NCI-H446 treated with DMSO at 0.1 percent for 48 hours (cell line): Measurements from ENCODE around the gene ZFYVE21.

ENCODE experiments used
- DNase-seq: peaks from one replicate; lab custom pipeline; 2025; lab: John Stamatoyannopoulos, UW

Gene ZFYVE21

GRCh38 chr14:103692159-103692558 lies 23.5 kb upstream of the ZFYVE21 start:
- DNase-seq: no peak

- no peak for DNase-seq
Measured at GRCh38 chr14:103692871-103693270, 22.7 kb upstream of the ZFYVE21 start.

- DNase-seq: no peak
Measured at GRCh38 chr14:103693515-103693914, 22.1 kb upstream of the ZFYVE21 start.

GRCh38 chr14:103694572-103695026 lies 21.0 kb upstream of the ZFYVE21 start:
- no peak for DNase-seq

- DNase-seq: no peak
Measured at GRCh38 chr14:103695296-103696069, 20.1 kb upstream of the ZFYVE21 start.

- DNase-seq: no peak
Measured at GRCh38 chr14:103696070-103696402, 19.6 kb upstream of the ZFYVE21 start.

GRCh38 chr14:103696466-103697071 lies 19.0 kb upstream of the ZFYVE21 start:
- no peak for DNase-seq

GRCh38 chr14:103697206-103697602 lies 18.4 kb upstream of the ZFYVE21 start:
- DNase-seq: no peak

- DNase-seq: no peak
Measured at GRCh38 chr14:103697603-103698379, 17.8 kb upstream of the ZFYVE21 start.

- no peak for DNase-seq
Measured at GRCh38 chr14:103698380-103699260, 17.0 kb upstream of the ZFYVE21 start.

- no peak for DNase-seq
Measured at GRCh38 chr14:103699261-103699661, 16.3 kb upstream of the ZFYVE21 start.

- DNase-seq: no peak
Measured at GRCh38 chr14:103699901-103700752, 15.5 kb upstream of the ZFYVE21 start.

- no peak for DNase-seq
Measured at GRCh38 chr14:103700753-103701490, 14.7 kb upstream of the ZFYVE21 start.

GRCh38 chr14:103702095-103702494 lies 13.5 kb upstream of the ZFYVE21 start:
- DNase-seq: no peak

GRCh38 chr14:103702497-103703432 lies 12.8 kb upstream of the ZFYVE21 start:
- peak; percentile 80 for DNase-seq

- DNase-seq: no peak
Measured at GRCh38 chr14:103703433-103704385, 11.9 kb upstream of the ZFYVE21 start.

- no peak for DNase-seq
Measured at GRCh38 chr14:103704708-103705107, 10.9 kb upstream of the ZFYVE21 start.

GRCh38 chr14:103705118-103705503 lies 10.5 kb upstream of the ZFYVE21 start:
- no peak for DNase-seq
